K562 (cell line): ENCODE results near the gene CCDC13. TPM values are rescaled to one million over a fixed set of nuclear protein-coding genes. Genes with fewer than 3 reads are reported as not detected.
"Not testable (repeated sequence)": the region's sequence is repeated elsewhere in the genome, so short reads cannot be mapped to it uniquely, and the experiment has no call there.

Experiments used
- CREB3 ChIP-seq: fragments of 450-650 bp; conservative IDR thresholded peaks from 2 replicates; pipeline ENCODE4 v1.6.1; 2016; ENCODE audit warnings: missing genetic modification characterization, low read depth, mild to moderate bottlenecking, missing compliant biosample characterization, moderate library complexity
- ELF4 ChIP-seq: fragments of 450-650 bp; formaldehyde crosslinking; IDR thresholded peaks from 2 replicates; pipeline ENCODE4 v1.4.0; 2022; ENCODE audit warnings: missing genetic modification characterization
- ESRRA ChIP-seq: fragments of 450-650 bp; IDR thresholded peaks from 2 replicates; pipeline ENCODE4 v1.6.1; 2014; ENCODE audit warnings: low read depth, mild to moderate bottlenecking, moderate library complexity, borderline replicate concordance
- GATA2 ChIP-seq: sonication (generic); formaldehyde crosslinking; IDR thresholded peaks from 2 replicates; pipeline ENCODE4 v1.4.0; 2020; ENCODE audit warnings: mild to moderate bottlenecking, missing genetic modification reagents
- MECOM ChIP-seq: fragments of 250-450 bp; sonication (Bioruptor Pico); IDR thresholded peaks from 2 replicates; pipeline ENCODE4 v1.8.0; 2022; ENCODE audit warnings: inconsistent platforms
- MEIS2 ChIP-seq: fragments of 450-650 bp; IDR thresholded peaks from 2 replicates; pipeline ENCODE4 v1.6.1; 2014; ENCODE audit warnings: mild to moderate bottlenecking; ENCODE audit not compliant: partially characterized antibody
- MYNN ChIP-seq, 2 experiments: sonication (generic); formaldehyde crosslinking in 1 of 2; IDR thresholded peaks; 2 replicates each; pipeline versions ENCODE4 v1.5.0 to v1.6.1; 2016 to 2020; ENCODE audit warnings: antibody characterized with exemption in 1 of 2, missing genetic modification reagents in 1 of 2
- NR2C1 ChIP-seq, 2 experiments: fragments of 450-650 bp; IDR thresholded peaks; 2 replicates each; pipeline ENCODE4 v1.6.1; 2017; ENCODE audit warnings: mild to moderate bottlenecking in 2 of 2, antibody characterized with exemption in 1 of 2, inconsistent platforms in 1 of 2, missing compliant biosample characterization in 1 of 2, missing genetic modification characterization in 1 of 2
- NRF1 ChIP-seq, 2 experiments: fragments of 450-650 bp; IDR thresholded peaks in 1 of 2; conservative IDR thresholded peaks in 1 of 2; 2 replicates each; pipeline ENCODE4 v1.6.1; 2014; ENCODE audit warnings: mild to moderate bottlenecking in 2 of 2
- PYGO2 ChIP-seq: fragments of 450-650 bp; IDR thresholded peaks from 2 replicates; pipeline ENCODE4 v1.6.1; 2016; ENCODE audit warnings: mild to moderate bottlenecking, missing genetic modification characterization, moderate library complexity, missing compliant biosample characterization
- RCOR1 ChIP-seq, 2 experiments: IDR thresholded peaks; 2 replicates each; pipeline ENCODE4 v1.6.1; 2012; ENCODE audit warnings: low read depth in 2 of 2, low read length in 2 of 2, borderline replicate concordance in 1 of 2, improper control_type of control experiment in 1 of 2
- RNF2 ChIP-seq: sonication (generic); IDR thresholded peaks from 2 replicates; pipeline ENCODE4 v1.6.1; 2016
- SOX6 ChIP-seq: fragments of 450-650 bp; IDR thresholded peaks from 2 replicates; pipeline ENCODE4 v1.6.1; 2014; ENCODE audit warnings: mild to moderate bottlenecking
- TAF7 ChIP-seq: fragments of 450-650 bp; IDR thresholded peaks from 2 replicates; pipeline ENCODE4 v1.6.1; 2016; ENCODE audit warnings: missing genetic modification characterization, missing compliant biosample characterization
- ZBTB7A ChIP-seq: IDR thresholded peaks from 2 replicates; pipeline ENCODE4 v1.6.1; 2011; ENCODE audit warnings: low read depth, mild to moderate bottlenecking, low read length, moderate library complexity, borderline replicate concordance; ENCODE audit not compliant: control insufficient read depth
- ZFP1 ChIP-seq: fragments of 450-650 bp; formaldehyde crosslinking; IDR thresholded peaks from 2 replicates; pipeline ENCODE4 v1.4.0; 2020; ENCODE audit warnings: mild to moderate bottlenecking, mixed read lengths
- ZNF263 ChIP-seq: sonication (generic); formaldehyde crosslinking; IDR thresholded peaks from 2 replicates; pipeline ENCODE4 v1.8.0; 2022; ENCODE audit warnings: mild to moderate bottlenecking, missing genetic modification reagents, borderline replicate concordance
- polyA plus RNA-seq, 8 experiments: library from polyadenylated mRNA; depleted of rRNA in 4 of 8; stranded (reverse) in 5 of 8; unstranded in 3 of 8; fragments of >200 nt; fragmentation: Nextera tagmentation in 2 of 8; fragmentation: Illumina TruSeq in 1 of 8; extraction: Ambion mirVana in 2 of 8; extraction: Trizol in 1 of 8; gene quantifications; 2 replicates each; pipeline versions ENCODE4 v1.2.1 to v1.2.3, GENCODE V29; 2011 to 2014; ENCODE audit warnings: inconsistent platforms in 1 of 8, missing spikeins in 1 of 8
- total RNA-seq, 7 experiments: library from RNA; depleted of rRNA in 6 of 7; stranded (reverse); fragments of >200 nt in 6 of 7; fragmentation: Illumina TruSeq in 2 of 7; extraction: Trizol in 2 of 7; gene quantifications; 2 replicates each; pipeline versions ENCODE4 v1.2.1 to v1.2.3, GENCODE V29; 2011 to 2021; ENCODE audit warnings: low replicate concordance in 1 of 7
- TF ChIP-seq, protein P1 (sequence below), 2 experiments: fragments of 200-800 bp in 1 of 2; sonication (Bioruptor generic) in 1 of 2; sonication (generic) in 1 of 2; formaldehyde crosslinking in 1 of 2; IDR thresholded peaks in 1 of 2; conservative IDR thresholded peaks in 1 of 2; 2 replicates each; pipeline versions ENCODE4 v1.5.0 to v1.6.1; 2016 to 2020; ENCODE audit warnings: missing compliant biosample characterization in 1 of 2, missing genetic modification characterization in 1 of 2, missing genetic modification reagents in 1 of 2
- TF ChIP-seq, protein P2 (sequence below): fragments of 450-650 bp; formaldehyde crosslinking; IDR thresholded peaks from 2 replicates; pipeline ENCODE4 v1.4.0; 2020; ENCODE audit warnings: mild to moderate bottlenecking, moderate library complexity
- TF ChIP-seq, protein P3 (sequence below): fragments of 200-800 bp; sonication (Bioruptor generic); IDR thresholded peaks from 2 replicates; pipeline ENCODE4 v1.6.1; 2017; ENCODE audit warnings: missing genetic modification characterization, missing compliant biosample characterization

CCDC13 gene
- total and polyA plus RNA-seq, 9 of the 15 experiments (the other 6 are each of a cell fraction or from before 2014, with no cell fraction given), result 0.20 to 0.70 (median 0.48) TPM; not detected in 2

DNA sequence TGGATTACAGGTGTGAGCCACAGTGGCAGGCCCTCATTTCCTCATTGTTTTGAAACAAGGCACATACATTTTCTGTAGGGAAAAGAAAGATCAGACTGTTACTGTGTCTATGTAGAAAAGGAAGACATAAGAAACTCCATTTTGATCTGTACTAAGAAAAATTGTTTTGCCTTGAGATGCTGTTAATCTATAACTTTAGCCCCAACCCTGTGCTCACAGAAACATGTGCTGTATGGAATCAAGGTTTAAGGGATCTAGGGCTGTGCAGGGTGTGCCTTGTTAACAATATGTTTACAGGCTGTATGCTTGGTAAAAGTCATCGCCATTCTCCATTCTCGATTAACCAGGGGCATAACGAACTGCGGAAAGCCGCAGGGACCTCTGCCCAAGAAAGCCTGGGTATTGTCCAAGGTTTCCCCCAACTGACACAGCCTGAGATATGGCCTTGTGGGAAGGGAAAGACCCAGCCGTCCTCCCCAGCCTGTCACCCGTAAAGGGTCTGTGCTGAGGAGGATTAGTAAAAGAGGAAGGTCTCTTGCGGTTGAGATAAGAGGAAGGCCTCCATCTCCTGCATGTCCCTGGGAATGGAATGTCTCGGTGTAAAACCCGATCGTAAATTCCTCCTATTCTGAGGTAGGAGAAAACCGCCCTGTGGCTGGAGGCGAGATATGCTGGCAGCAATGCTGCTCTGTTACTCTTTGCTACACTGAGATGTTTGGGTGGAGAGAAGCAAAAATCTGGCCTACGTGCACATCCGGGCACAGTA lies 38.2 kb upstream of the CCDC13 start (continued):
- TF ChIP-seq RCOR1 (IDR thresholded peaks at IDR 0.05; ENCODE audit: borderline replicate concordance in 1 of 2, low read depth in 2 of 2, low read length in 2 of 2) (peak in 1 of 2 experiments; percentile 46; a peak in 1 of 4 replicates), GATA2 (CRISPR knock-in tag) (0 out of 2 replicates have a peak, but pooled peaks have one; percentile 42), ESRRA (peak; percentile 82; the same call in 1 of the 2 replicates), ZBTB7A (peak; percentile 80), SOX6 (peak; percentile 71; the same call in 1 of the 2 replicates), ZNF263 (CRISPR knock-in tag) (peak; percentile 82), TAF7 (tag) (peak; percentile 51; the same call in 1 of the 2 replicates), MEIS2 (peak; percentile 68), NRF1 (conservative IDR thresholded peaks at IDR 0.05 in 1 of 2, IDR thresholded peaks at IDR 0.05 in 1 of 2) (0 out of 4 replicates have a peak, but pooled peaks of 1 of the 2 experiments have one; percentile 12), RNF2 (peak; percentile 25; the same call in 1 of the 2 replicates), CREB3 (tag) (peak; percentile 74; the same call in 1 of the 2 replicates), ELF4 (CRISPR knock-in tag) (0 out of 2 replicates have a peak, but pooled peaks have one; percentile 4), PYGO2 (peak; percentile 37; the same call in 1 of the 2 replicates), MECOM (CRISPR knock-in tag) (0 out of 2 replicates have a peak, but pooled peaks have one; percentile 42), ZFP1 (CRISPR knock-in tag) (peak; percentile 45; the same call in 1 of the 2 replicates), NR2C1 (tag; IDR thresholded peaks at IDR 0.05) (peak; percentile 56; the same call in 1 of the 2 replicates), MYNN (IDR thresholded peaks at IDR 0.05) (0 out of 2 replicates have a peak, but pooled peaks have one; percentile 50)
- TF ChIP-seq, protein P1, sequence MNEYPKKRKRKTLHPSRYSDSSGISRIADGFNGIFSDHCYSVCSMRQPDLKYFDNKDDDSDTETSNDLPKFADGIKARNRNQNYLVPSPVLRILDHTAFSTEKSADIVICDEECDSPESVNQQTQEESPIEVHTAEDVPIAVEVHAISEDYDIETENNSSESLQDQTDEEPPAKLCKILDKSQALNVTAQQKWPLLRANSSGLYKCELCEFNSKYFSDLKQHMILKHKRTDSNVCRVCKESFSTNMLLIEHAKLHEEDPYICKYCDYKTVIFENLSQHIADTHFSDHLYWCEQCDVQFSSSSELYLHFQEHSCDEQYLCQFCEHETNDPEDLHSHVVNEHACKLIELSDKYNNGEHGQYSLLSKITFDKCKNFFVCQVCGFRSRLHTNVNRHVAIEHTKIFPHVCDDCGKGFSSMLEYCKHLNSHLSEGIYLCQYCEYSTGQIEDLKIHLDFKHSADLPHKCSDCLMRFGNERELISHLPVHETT (CRISPR knock-in tag; conservative IDR thresholded peaks at IDR 0.05 in 1 of 2, IDR thresholded peaks at IDR 0.05 in 1 of 2), result peak in 1 of 2 experiments; percentile 68; a peak in 1 of 4 replicates
- TF ChIP-seq, protein P2, sequence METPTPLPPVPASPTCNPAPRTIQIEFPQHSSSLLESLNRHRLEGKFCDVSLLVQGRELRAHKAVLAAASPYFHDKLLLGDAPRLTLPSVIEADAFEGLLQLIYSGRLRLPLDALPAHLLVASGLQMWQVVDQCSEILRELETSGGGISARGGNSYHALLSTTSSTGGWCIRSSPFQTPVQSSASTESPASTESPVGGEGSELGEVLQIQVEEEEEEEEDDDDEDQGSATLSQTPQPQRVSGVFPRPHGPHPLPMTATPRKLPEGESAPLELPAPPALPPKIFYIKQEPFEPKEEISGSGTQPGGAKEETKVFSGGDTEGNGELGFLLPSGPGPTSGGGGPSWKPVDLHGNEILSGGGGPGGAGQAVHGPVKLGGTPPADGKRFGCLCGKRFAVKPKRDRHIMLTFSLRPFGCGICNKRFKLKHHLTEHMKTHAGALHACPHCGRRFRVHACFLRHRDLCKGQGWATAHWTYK (CRISPR knock-in tag), result peak; percentile 37; the same call in 1 of the 2 replicates
- TF ChIP-seq, protein P3, sequence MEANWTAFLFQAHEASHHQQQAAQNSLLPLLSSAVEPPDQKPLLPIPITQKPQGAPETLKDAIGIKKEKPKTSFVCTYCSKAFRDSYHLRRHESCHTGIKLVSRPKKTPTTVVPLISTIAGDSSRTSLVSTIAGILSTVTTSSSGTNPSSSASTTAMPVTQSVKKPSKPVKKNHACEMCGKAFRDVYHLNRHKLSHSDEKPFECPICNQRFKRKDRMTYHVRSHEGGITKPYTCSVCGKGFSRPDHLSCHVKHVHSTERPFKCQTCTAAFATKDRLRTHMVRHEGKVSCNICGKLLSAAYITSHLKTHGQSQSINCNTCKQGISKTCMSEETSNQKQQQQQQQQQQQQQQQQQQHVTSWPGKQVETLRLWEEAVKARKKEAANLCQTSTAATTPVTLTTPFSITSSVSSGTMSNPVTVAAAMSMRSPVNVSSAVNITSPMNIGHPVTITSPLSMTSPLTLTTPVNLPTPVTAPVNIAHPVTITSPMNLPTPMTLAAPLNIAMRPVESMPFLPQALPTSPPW (CRISPR knock-in tag), result 0 out of 2 replicates have a peak, but pooled peaks have one; percentile 18
- TF ChIP-seq NR2C1 (IDR thresholded peaks at IDR 0.05); MYNN (CRISPR knock-in tag; IDR thresholded peaks at IDR 0.05): not testable (repeated sequence)
